Measurements from ENCODE around the gene LHFPL3.

LHFPL3 gene

DNA sequence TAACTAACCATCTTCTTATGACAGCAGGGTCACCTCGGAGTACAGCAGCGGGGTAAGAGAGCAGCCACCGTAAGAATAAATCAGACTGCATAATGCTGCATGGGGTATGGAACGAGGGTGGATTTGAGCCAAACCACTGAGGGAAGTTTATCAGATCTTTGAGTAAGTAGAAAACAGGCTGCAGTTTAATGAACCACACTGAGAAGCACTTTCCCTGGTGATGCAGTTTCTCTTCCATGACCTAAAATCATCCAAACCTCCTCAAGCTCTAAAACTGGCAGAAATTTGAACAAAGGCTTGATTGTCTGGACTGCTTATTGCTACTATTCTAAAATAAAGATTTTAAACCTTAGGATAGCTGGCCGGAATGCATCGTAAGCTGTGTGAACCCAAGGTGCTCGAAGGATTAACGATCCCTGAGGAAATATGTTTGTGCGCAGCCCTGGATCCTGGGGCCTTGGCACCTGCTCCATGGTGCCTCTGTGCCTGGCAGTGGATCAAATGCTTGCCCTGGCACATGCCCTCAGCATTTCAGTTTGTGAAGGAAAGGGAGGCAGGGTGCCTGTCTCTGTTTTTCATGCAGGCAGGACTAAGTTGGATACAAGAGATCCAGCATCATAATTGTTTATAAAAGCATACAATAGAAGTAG is 322.7 kb downstream of the LHFPL3 start:
- peaks cover 3% of the 10 kb centered on the region for H3K27me3 ChIP-seq (ENCODE audit: insufficient read depth, poor library complexity, severe bottlenecking)
- TF ChIP-seq, protein P1, sequence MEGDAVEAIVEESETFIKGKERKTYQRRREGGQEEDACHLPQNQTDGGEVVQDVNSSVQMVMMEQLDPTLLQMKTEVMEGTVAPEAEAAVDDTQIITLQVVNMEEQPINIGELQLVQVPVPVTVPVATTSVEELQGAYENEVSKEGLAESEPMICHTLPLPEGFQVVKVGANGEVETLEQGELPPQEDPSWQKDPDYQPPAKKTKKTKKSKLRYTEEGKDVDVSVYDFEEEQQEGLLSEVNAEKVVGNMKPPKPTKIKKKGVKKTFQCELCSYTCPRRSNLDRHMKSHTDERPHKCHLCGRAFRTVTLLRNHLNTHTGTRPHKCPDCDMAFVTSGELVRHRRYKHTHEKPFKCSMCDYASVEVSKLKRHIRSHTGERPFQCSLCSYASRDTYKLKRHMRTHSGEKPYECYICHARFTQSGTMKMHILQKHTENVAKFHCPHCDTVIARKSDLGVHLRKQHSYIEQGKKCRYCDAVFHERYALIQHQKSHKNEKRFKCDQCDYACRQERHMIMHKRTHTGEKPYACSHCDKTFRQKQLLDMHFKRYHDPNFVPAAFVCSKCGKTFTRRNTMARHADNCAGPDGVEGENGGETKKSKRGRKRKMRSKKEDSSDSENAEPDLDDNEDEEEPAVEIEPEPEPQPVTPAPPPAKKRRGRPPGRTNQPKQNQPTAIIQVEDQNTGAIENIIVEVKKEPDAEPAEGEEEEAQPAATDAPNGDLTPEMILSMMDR (IDR thresholded peaks at IDR 0.05; ENCODE audit: insufficient read depth, low read length) = no peak
- TF ChIP-seq, protein P2, sequence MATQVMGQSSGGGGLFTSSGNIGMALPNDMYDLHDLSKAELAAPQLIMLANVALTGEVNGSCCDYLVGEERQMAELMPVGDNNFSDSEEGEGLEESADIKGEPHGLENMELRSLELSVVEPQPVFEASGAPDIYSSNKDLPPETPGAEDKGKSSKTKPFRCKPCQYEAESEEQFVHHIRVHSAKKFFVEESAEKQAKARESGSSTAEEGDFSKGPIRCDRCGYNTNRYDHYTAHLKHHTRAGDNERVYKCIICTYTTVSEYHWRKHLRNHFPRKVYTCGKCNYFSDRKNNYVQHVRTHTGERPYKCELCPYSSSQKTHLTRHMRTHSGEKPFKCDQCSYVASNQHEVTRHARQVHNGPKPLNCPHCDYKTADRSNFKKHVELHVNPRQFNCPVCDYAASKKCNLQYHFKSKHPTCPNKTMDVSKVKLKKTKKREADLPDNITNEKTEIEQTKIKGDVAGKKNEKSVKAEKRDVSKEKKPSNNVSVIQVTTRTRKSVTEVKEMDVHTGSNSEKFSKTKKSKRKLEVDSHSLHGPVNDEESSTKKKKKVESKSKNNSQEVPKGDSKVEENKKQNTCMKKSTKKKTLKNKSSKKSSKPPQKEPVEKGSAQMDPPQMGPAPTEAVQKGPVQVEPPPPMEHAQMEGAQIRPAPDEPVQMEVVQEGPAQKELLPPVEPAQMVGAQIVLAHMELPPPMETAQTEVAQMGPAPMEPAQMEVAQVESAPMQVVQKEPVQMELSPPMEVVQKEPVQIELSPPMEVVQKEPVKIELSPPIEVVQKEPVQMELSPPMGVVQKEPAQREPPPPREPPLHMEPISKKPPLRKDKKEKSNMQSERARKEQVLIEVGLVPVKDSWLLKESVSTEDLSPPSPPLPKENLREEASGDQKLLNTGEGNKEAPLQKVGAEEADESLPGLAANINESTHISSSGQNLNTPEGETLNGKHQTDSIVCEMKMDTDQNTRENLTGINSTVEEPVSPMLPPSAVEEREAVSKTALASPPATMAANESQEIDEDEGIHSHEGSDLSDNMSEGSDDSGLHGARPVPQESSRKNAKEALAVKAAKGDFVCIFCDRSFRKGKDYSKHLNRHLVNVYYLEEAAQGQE (IDR thresholded peaks at IDR 0.05; ENCODE audit: insufficient replicate concordance, low read depth) = no peak
- TF ChIP-seq GABPA (IDR thresholded peaks at IDR 0.05; ENCODE audit: low read depth) (no peak), SPI1 (IDR thresholded peaks at IDR 0.05; ENCODE audit: borderline replicate concordance, low read depth) (no peak), POLR2AphosphoS5 (IDR thresholded peaks at IDR 0.05; ENCODE audit: low read depth) (no peak)
- no peak for DNase-seq (ENCODE audit: low read depth in 1 of 2, low spot score in 1 of 2)
- no peak overlapping the region for H3K4me3 ChIP-seq (replicated peaks; ENCODE audit: insufficient read depth, low read length)
- H3K27ac ChIP-seq (replicated peaks) = no peak overlapping the region

DNA sequence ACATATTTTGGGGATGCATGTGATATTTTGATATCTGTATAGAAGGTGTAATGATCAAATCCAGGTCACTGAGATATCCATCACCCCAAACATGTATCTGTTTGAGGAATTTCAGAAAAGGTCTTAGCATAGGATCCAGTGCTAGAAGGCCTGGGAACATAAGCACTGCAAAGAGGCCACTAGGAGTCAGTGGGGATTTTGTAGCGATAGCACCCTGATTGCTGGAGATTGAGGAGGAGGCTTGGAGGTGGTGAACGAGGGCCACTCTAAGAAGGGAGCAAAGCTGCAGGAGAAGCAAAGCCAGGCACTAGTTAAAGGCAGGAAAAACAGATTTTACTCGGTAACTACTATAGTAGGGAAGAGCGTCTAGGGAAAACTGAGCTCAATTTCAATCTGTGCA is 324.0 kb downstream of the LHFPL3 start:
- H3K4me3 ChIP-seq (replicated peaks; ENCODE audit: insufficient read depth, low read length) = no peak overlapping the region
- peaks cover 3% of the 10 kb centered on the region for H3K27me3 ChIP-seq (ENCODE audit: insufficient read depth, poor library complexity, severe bottlenecking)
- TF ChIP-seq GABPA (IDR thresholded peaks at IDR 0.05; ENCODE audit: low read depth) (no peak), POLR2AphosphoS5 (IDR thresholded peaks at IDR 0.05; ENCODE audit: low read depth) (no peak), SPI1 (IDR thresholded peaks at IDR 0.05; ENCODE audit: borderline replicate concordance, low read depth) (no peak)
- TF ChIP-seq, protein P1 (IDR thresholded peaks at IDR 0.05; ENCODE audit: insufficient read depth, low read length) = no peak
- TF ChIP-seq, protein P2 (IDR thresholded peaks at IDR 0.05; ENCODE audit: insufficient replicate concordance, low read depth) = no peak
- no peak for DNase-seq (ENCODE audit: low read depth in 1 of 2, low spot score in 1 of 2)
- no peak overlapping the region for H3K27ac ChIP-seq (replicated peaks)

DNA sequence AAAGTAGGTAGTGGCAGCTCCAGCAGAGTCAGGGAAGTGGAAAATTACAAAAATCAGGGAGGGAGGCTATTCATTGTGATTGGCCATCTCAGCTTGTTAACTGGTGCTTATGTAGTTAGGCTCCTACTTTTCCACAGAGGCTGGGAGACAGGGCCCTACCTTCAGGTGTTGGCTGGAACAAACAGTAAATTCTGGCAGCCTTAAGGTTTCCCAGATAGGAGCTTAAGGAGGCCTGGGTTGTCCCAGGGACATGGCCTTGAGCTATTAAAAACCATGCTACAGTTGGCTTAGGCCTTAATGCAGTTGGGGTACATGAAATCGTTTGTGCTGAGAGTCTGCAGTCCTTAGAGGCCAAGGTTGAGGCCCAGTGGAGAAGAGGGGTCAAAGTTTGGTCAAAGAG is 324.5 kb downstream of the LHFPL3 start:
- TF ChIP-seq, protein P2 (IDR thresholded peaks at IDR 0.05; ENCODE audit: insufficient replicate concordance, low read depth) = no peak
- TF ChIP-seq SPI1 (IDR thresholded peaks at IDR 0.05; ENCODE audit: borderline replicate concordance, low read depth) = no peak
- no peak for TF ChIP-seq GABPA (IDR thresholded peaks at IDR 0.05; ENCODE audit: low read depth)
- TF ChIP-seq POLR2AphosphoS5 (IDR thresholded peaks at IDR 0.05; ENCODE audit: low read depth) = no peak
- TF ChIP-seq, protein P1 (IDR thresholded peaks at IDR 0.05; ENCODE audit: insufficient read depth, low read length) = no peak
- no peak overlapping the region for H3K27ac ChIP-seq (replicated peaks)
- no peak overlapping the region for H3K4me3 ChIP-seq (replicated peaks; ENCODE audit: insufficient read depth, low read length)
- peaks cover 3% of the 10 kb centered on the region for H3K27me3 ChIP-seq (ENCODE audit: insufficient read depth, poor library complexity, severe bottlenecking)
- no peak for DNase-seq (ENCODE audit: low read depth in 1 of 2, low spot score in 1 of 2)
